ENCODE data around the gene PDCD11.

- TF ChIP-seq, protein P1, sequence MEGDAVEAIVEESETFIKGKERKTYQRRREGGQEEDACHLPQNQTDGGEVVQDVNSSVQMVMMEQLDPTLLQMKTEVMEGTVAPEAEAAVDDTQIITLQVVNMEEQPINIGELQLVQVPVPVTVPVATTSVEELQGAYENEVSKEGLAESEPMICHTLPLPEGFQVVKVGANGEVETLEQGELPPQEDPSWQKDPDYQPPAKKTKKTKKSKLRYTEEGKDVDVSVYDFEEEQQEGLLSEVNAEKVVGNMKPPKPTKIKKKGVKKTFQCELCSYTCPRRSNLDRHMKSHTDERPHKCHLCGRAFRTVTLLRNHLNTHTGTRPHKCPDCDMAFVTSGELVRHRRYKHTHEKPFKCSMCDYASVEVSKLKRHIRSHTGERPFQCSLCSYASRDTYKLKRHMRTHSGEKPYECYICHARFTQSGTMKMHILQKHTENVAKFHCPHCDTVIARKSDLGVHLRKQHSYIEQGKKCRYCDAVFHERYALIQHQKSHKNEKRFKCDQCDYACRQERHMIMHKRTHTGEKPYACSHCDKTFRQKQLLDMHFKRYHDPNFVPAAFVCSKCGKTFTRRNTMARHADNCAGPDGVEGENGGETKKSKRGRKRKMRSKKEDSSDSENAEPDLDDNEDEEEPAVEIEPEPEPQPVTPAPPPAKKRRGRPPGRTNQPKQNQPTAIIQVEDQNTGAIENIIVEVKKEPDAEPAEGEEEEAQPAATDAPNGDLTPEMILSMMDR (conservative IDR thresholded peaks at IDR 0.05 in 1 of 2, IDR thresholded peaks at IDR 0.05 in 1 of 2; ENCODE audit: low read depth in 1 of 2, low read length in 2 of 2): no peak
- TF ChIP-seq EZH2 (IDR thresholded peaks at IDR 0.05; ENCODE audit: low read length, missing control alignments): no peak
These were observed 44.8 kb downstream of the PDCD11 start for GRCh38 chr10:103441206-103441605.
